NT2/D1 (cell line): ENCODE results near the gene SMIM35.

Source experiments
- SUZ12 ChIP-seq: IDR thresholded peaks from 2 replicates; pipeline ENCODE4 v1.6.1; 2011; ENCODE audit not compliant: insufficient read length, insufficient read depth; ENCODE audit errors: extremely low read depth
- YY1 ChIP-seq: IDR thresholded peaks from 2 replicates; pipeline ENCODE4 v1.6.1; 2011; ENCODE audit not compliant: insufficient read length, insufficient read depth
- ZNF274 ChIP-seq: IDR thresholded peaks from 2 replicates; pipeline ENCODE4 v1.6.1; 2011; ENCODE audit warnings: mild to moderate bottlenecking, low read depth, low read length

- TF ChIP-seq SUZ12 (no peak), ZNF274 (no peak), YY1 (no peak)
These were observed 42.9 kb upstream of the SMIM35 start for GRCh38 chr11:118129471-118130172.
